Fibroblast of skin of left biceps (primary cell): ENCODE results near the gene PLCB3.

Experiments used
- DNase-seq, 2 experiments: peaks; one replicate each; pipeline ENCODE4 v3.0.0-alpha.2; 2013; ENCODE audit warnings: low read depth in 2 of 2

Gene PLCB3

GRCh38 chr11:64251016-64251752, at the start of gene PLCB3:
TSS of gene PLCB3 (plus strand) at chr11:64251530. CDS start at chr11:64251650, 120 bp downstream.
- no peak for DNase-seq

GRCh38 chr11:64201543-64201942, 49.8 kb upstream of the PLCB3 start:
- no peak for DNase-seq

DNA sequence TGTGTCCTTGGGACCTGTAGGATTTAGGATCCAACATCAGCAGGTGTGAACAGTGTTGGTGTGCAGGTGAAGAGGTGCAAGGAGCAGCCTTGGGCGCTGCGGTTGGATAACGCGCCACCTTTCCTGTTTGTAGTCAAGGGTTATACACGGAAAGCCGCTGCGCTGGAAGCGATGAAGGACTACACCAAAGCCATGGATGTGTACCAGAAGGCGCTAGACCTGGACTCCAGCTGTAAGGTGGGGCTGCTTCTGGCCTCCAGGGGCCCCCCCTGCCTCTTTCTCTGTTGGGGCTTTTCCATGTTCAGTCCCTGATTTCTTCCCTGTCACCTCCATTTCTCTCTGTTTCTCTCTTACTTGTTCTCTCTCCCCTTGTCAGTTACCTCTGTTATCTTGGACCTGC, 48.3 kb upstream of the PLCB3 start:
- no peak for DNase-seq

DNA sequence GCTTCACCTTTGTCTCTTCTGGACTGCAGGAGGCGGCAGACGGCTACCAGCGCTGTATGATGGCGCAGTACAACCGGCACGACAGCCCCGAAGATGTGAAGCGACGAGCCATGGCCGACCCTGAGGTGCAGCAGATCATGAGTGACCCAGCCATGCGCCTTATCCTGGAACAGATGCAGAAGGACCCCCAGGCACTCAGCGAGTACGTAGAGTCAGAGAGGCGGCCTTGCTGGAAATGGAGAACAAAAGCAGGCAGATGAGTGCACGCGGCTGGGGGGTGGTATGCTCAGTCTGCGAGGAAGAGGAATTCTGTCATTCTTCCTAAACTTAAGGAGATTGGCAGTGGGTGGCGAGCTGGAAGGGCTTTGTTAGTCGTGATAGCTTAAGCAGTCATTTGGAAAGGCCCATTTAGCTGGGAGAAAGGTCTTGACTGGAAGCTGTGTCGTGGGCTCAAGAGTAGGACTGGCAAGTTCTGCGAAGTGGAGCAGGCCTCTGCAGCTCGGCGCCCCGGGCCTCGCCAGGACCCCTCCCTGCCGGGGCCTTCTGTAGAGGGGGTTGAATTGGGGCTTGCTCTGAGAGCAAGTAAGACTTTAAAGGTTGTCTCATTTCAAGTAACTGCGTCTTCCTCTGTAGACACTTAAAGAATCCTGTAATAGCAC, 47.8 kb upstream of the PLCB3 start:
- DNase-seq, result no peak

GRCh38 chr11:64204080-64204440, 47.3 kb upstream of the PLCB3 start:
- DNase-seq, result no peak

GRCh38 chr11:64204464-64204989, 46.8 kb upstream of the PLCB3 start:
- DNase-seq, result peak; percentile 81 to 84

- no peak for DNase-seq
These were observed 44.7 kb upstream of the PLCB3 start, which contains the start of gene FERMT3 for GRCh38 chr11:64206457-64207255. TSS of gene FERMT3 (plus strand) at chr11:64206721. CDS start at chr11:64207365, 644 bp downstream.

- peak; percentile 21 to 24 for DNase-seq
These were observed 43.9 kb upstream of the PLCB3 start for GRCh38 chr11:64207256-64208085.

DNA sequence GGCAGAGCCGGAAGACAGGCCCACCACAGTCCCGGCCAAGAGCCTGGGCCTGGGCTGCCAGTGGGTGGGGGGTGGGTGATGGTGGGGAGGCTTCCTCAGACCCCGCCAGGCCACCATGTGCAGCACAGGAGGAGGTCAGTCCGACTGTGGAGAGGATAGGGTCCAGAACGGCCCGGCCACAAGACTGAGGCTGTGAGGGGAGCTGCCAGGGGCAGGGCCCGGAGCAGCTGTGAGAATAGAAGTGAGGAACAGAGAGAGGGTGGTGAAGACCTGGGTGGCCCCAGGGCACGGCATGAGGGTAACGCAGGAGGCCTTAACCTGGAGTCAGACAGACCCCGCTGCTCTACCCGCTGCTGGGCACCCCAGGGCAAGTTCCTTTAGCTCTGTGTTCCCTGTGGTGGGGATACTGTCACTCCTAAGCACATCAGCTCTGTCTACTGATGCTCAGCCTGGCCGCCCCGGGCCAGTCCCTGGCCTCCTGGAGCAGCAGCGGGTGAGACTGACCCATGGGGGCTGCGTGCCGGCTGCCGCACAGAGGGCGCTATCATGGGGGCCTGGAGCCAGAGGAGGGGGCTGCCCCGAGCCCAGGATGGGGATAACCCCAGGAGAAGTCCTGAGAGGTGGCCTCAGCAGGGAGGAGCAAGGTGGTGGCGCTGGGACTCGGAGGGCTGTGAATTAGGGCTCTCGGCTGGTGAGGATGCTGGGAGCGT, 43.1 kb upstream of the PLCB3 start:
- no peak for DNase-seq

- no peak for DNase-seq
These were observed 42.4 kb upstream of the PLCB3 start for GRCh38 chr11:64208796-64209562.

DNA sequence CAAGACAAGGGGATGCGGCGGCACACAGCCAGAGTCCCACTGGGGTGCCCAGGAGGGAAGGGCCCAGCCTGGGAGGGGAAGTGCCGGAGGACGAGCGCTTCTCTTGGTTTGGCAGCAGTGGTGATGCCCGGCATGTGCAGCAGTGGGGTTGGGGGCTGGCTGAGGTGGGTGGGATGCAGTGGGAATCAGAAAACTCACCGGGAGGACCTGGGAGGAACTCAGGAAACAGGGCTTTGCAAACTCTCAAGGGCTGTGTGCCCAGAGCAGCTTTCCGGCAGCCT, 41.8 kb upstream of the PLCB3 start:
- DNase-seq, result no peak

DNA sequence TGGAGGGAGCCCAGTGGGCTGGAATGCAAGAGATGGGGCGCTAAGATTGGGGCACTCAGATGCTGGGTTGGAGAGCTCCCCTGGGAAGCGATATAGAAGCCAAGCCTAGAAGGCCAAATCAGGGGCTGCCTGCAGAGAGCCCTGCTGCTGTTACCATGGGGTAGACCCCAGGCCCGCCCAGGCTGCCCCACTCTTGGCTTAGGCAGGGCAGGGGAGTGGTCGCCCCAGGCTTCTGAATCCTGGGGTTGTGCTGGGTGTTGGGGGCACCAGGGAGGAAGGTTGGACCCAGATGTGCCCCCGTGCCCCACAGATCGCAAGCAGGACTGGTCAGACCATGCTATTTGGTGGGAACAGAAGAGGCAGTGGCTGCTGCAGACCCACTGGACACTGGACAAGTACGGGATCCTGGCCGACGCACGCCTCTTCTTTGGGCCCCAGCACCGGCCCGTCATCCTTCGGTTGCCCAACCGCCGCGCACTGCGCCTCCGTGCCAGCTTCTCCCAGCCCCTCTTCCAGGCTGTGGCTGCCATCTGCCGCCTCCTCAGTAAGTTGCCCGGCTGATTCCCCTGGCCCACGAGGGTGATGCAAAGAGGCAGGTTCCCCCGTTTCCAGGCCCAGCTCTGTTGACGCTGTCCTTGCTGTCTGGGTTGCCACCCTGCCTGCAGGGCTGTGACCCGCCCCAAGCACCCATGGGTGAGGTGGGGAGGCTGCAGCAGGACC, 40.9 kb upstream of the PLCB3 start:
- DNase-seq, result no peak

GRCh38 chr11:64211181-64211872, 40.0 kb upstream of the PLCB3 start:
- no peak for DNase-seq

DNA sequence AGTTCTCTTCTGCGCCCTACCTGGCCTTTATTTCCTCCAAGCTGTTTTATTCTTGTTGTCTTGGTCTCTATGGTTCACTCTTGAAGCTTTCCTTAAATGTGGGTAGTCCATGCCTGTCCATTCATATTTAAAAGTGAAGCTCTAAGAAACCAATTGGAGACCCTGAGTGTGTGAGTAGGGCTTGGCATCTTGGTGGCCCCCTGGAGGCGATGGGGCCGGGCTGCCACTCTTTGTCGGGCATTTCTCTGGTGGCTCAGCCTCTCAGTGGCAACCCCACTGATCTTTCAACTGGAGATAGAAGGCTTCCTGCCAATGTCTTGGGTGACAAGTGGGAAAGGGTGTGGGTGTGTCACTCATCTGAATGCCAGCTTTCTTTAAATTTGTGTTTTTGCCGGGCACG, 34.5 kb upstream of the PLCB3 start:
- DNase-seq, result no peak

DNA sequence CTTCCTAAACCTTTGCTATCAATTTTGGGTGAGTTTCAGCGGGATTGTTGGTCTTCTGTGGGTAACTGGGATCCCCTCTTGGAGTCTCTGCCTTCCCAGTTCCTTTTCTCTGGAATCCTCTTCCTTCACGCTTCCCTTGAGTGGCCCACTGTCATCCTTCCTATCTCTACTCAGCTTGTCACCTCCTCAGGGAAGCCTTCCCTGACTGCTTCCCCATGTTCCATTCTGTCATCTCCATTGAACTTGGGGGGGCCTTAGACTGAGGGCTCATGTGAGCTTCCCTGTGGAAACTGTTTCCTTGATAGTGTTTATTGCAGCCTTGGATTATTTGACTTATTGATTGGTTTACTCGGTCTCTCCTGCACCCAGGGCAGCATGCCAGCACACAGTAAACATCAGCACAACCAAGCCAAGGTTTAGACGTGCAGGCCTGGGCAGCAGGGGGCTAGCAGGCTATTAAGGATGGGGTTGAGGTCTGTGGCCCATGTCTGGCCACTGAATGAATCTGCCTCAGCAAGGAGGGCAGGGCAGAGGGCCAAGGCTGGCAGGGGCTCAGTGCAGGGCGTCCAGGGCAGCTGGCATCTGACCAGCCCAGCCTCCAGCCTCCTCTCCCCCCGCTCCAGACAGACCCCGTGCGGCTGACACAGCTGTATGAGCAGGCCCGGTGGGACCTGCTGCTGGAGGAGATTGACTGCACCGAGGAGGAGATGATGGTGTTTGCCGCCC, 32.5 kb upstream of the PLCB3 start:
- DNase-seq, result no peak

- no peak for DNase-seq
These were observed 32.0 kb upstream of the PLCB3 start for GRCh38 chr11:64219354-64219684.

DNA sequence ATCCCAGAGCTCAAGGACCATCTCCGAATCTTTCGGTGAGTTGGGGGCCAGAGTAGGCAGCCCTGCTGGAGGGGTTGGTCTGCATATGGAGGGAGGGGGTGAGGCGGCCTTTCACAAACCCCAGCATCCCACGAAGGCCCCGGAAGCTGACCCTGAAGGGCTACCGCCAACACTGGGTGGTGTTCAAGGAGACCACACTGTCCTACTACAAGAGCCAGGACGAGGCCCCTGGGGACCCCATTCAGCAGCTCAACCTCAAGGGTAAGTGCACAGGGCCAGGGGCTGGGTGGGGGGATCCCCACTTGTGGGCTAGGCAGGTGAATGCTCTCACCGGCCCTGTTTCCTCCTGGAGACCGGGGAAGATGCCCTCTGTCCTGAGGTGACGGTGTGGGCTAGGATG, 31.6 kb upstream of the PLCB3 start:
- no peak for DNase-seq

GRCh38 chr11:64220271-64220670, 31.1 kb upstream of the PLCB3 start:
- no peak for DNase-seq
